Stomach (tissue), 9 donors: ENCODE measurements around the gene ZNF438. TPM values are rescaled to one million over a fixed set of nuclear protein-coding genes. Genes with fewer than 3 reads are reported as not detected.

ENCODE experiments used
- DNase-seq, 2 donors: peaks; one replicate each; pipeline versions ENCODE4 v3.0.0 to v3.0.0-alpha.2; 2013 to 2019
- H3K27ac ChIP-seq, 5 donors: fragments of 200-600 bp in 4 of 5; sonication (generic) in 4 of 5; one replicate each; pipeline ENCODE4 v1.5.1; 2013 to 2019; ENCODE audit warnings: mild to moderate bottlenecking in 1 of 5, moderate library complexity in 1 of 5
- H3K27me3 ChIP-seq, 3 donors: fragments of 200-600 bp; sonication (generic); one replicate each; pipeline ENCODE4 v1.5.1; 2017 to 2019; ENCODE audit warnings: mixed run types in 1 of 3
- H3K36me3 ChIP-seq, 4 donors: fragments of 200-600 bp; sonication (generic); 1 replicate in 3 of 4; 2 replicates in 1 of 4; pipeline ENCODE4 v1.5.1; 2016 to 2019
- H3K4me1 ChIP-seq, 4 donors: fragments of 200-600 bp; sonication (generic); one replicate each; pipeline ENCODE4 v1.5.1; 2016 to 2019
- H3K4me3 ChIP-seq, 4 donors: fragments of 200-600 bp; sonication (generic) in 3 of 4; one replicate each; pipeline ENCODE4 v1.5.1; 2016 to 2019; ENCODE audit warnings: mild to moderate bottlenecking in 1 of 4
- H3K9me3 ChIP-seq, 4 donors: fragments of 200-600 bp; sonication (generic); one replicate each; pipeline ENCODE4 v1.5.1; 2016 to 2019
- CTCF ChIP-seq, 7 experiments: fragments of 450-650 bp in 4 of 7; fragments of 200-600 bp in 3 of 7; sonication (generic) in 3 of 7; IDR thresholded peaks; one replicate each; pipeline ENCODE4 v1.5.1; 2016 to 2019; ENCODE audit warnings: antibody characterized with exemption in 7 of 7, control low read depth in 2 of 7, mild to moderate bottlenecking in 1 of 7
- EP300 ChIP-seq: sonication (generic); formaldehyde crosslinking; IDR thresholded peaks from one replicate; pipeline ENCODE4 v1.6.1; 2017; ENCODE audit warnings: antibody characterized with exemption
- POLR2A ChIP-seq, 4 donors: fragments of 450-650 bp; IDR thresholded peaks; one replicate each; pipeline ENCODE4 v1.6.1; 2016; ENCODE audit warnings: antibody characterized with exemption in 4 of 4, control low read depth in 2 of 4, mild to moderate bottlenecking in 1 of 4, moderate library complexity in 1 of 4
- POLR2AphosphoS5 ChIP-seq, 3 donors: sonication (generic); formaldehyde crosslinking; IDR thresholded peaks; one replicate each; pipeline ENCODE4 v1.6.1; 2016; ENCODE audit warnings: antibody characterized with exemption in 3 of 3
- WGBS, 5 donors: extraction: QIAGEN DNeasy Blood & Tissue Kit in 3 of 5; methylation state at CpG; one replicate each; pipeline versions ENCODE4 v1.1.5 to v1.1.7; 2013 to 2018; 5-methylcytosine and 5-hydroxymethylcytosine counted together
- intact Hi-C: fragments of 100-400 bp; cut with DNase I; formaldehyde crosslinking; loops from one replicate; pipeline ENCODE4 v1.15.1; 2023; ENCODE audit warnings: low total_unique reads
- polyA plus RNA-seq, 3 donors: library from polyadenylated mRNA; stranded (reverse); fragments of 200-250 nt; gene quantifications; one replicate each; pipeline ENCODE4 v1.2.3, GENCODE V29; 2013
- total RNA-seq, 5 donors: library from RNA; depleted of rRNA; stranded (reverse); fragments of >200 nt; gene quantifications; one replicate each; pipeline versions ENCODE4 v1.1.0 to v1.2.3, GENCODE V29; 2014 to 2016
- donor health status: healthy with polysubstance abuse.
- donor health status: Bipolar disorder and iron deficiency.
- donor health status: healthy.

The ZNF438 gene
- total and polyA plus RNA-seq, 8 donors, result 3.5 to 37.9 (median 5.4) TPM; not detected in 1

DNA sequence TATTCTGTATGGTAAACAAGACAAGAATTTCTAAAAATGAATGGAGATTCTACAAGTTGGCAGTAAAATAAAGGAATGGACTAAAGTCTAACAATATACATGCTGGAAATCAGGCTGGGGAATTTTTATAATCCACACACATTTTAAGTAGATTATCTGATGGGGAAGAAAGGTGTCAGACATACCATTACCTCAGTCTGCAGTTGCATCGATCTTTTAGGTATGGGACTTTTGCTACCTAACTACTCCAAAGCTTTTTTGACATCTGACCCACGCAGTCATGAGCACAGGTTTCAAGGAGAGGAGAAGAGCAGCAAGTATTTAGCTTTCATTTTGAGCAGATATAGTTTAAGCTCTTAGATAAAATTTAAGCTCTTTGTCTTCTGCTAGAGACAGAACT lies 113.0 kb downstream of the ZNF438 start:
- DNase-seq, result no peak
- no peak overlapping the region for H3K27ac ChIP-seq
- intact Hi-C loops, result no loop called here
- WGBS, 5 donors, result 95 to 100% (median 100%) methylated on average over 2 of the region's 2 CpGs
- H3K4me3 ChIP-seq, result no peak overlapping the region
- no peaks in the 10 kb centered on the region for H3K9me3 ChIP-seq
- TF ChIP-seq POLR2AphosphoS5 (IDR thresholded peaks at IDR 0.05), result no peak
- no peak for TF ChIP-seq CTCF (IDR thresholded peaks at IDR 0.05)
- no peak for TF ChIP-seq POLR2A (IDR thresholded peaks at IDR 0.05)
- TF ChIP-seq EP300, result no peak
- peaks cover 0 to 5% (median 0%) of the 10 kb centered on the region in 4 donors for H3K4me1 ChIP-seq
- H3K27me3 ChIP-seq, result no peaks in the 10 kb centered on the region
- H3K36me3 ChIP-seq, result no peaks in the 10 kb centered on the region

- no peak for TF ChIP-seq CTCF (IDR thresholded peaks at IDR 0.05)
- TF ChIP-seq POLR2AphosphoS5 (IDR thresholded peaks at IDR 0.05), result no peak
- no peak for TF ChIP-seq POLR2A (IDR thresholded peaks at IDR 0.05)
- TF ChIP-seq EP300, result no peak
- Histone ChIP-seq H3K4me3 (no peak overlapping the region), H3K4me1 (peaks cover 0 to 5% (median 0%) of the 10 kb centered on the region in 4 donors), H3K27ac (no peak overlapping the region), H3K27me3 (no peaks in the 10 kb centered on the region), H3K9me3 (no peaks in the 10 kb centered on the region), H3K36me3 (no peaks in the 10 kb centered on the region)
- intact Hi-C loops, result no loop called here
- WGBS, 5 donors, result 60 to 86% (median 80%) methylated on average over 1 of the region's 1 CpG
- DNase-seq, result no peak
Measured at GRCh38 chr10:30917789-30918188, 113.9 kb downstream of the ZNF438 start.

GRCh38 chr10:30917067-30917466 lies 114.6 kb downstream of the ZNF438 start:
- peaks cover 0 to 5% (median 0%) of the 10 kb centered on the region in 4 donors for H3K4me1 ChIP-seq
- WGBS, 5 donors, result 76 to 85% (median 83%) methylated on average over 3 of the region's 3 CpGs
- no peaks in the 10 kb centered on the region for H3K36me3 ChIP-seq
- intact Hi-C loops, result no loop called here
- H3K4me3 ChIP-seq, result no peak overlapping the region
- no peak for DNase-seq
- H3K9me3 ChIP-seq, result no peaks in the 10 kb centered on the region
- no peak overlapping the region for H3K27ac ChIP-seq
- no peaks in the 10 kb centered on the region for H3K27me3 ChIP-seq
- no peak for TF ChIP-seq EP300
- TF ChIP-seq POLR2AphosphoS5 (IDR thresholded peaks at IDR 0.05), result no peak
- TF ChIP-seq CTCF (IDR thresholded peaks at IDR 0.05), result no peak
- no peak for TF ChIP-seq POLR2A (IDR thresholded peaks at IDR 0.05)

GRCh38 chr10:30915146-30915545 lies 116.5 kb downstream of the ZNF438 start:
- no peak for TF ChIP-seq POLR2AphosphoS5 (IDR thresholded peaks at IDR 0.05)
- TF ChIP-seq CTCF (IDR thresholded peaks at IDR 0.05), result no peak
- TF ChIP-seq EP300, result no peak
- TF ChIP-seq POLR2A (IDR thresholded peaks at IDR 0.05), result no peak
- intact Hi-C loops, result no loop called here
- Histone ChIP-seq H3K4me3 (no peak overlapping the region), H3K36me3 (no peaks in the 10 kb centered on the region), H3K4me1 (peaks cover 0 to 5% (median 0%) of the 10 kb centered on the region in 4 donors), H3K27ac (no peak overlapping the region), H3K27me3 (no peaks in the 10 kb centered on the region), H3K9me3 (no peaks in the 10 kb centered on the region)
- no peak for DNase-seq
- WGBS, 5 donors, result 42 to 92% (median 61%) methylated on average over 1 of the region's 1 CpG
